Tibial nerve (tissue), 4 donors: ENCODE measurements around the gene GNB1L. TPM values are rescaled to one million over a fixed set of nuclear protein-coding genes. Genes with fewer than 3 reads are reported as not detected.

Source experiments
- DNase-seq, 2 donors: peaks; one replicate each; pipeline ENCODE4 v3.0.0-alpha.2; 2019; ENCODE audit warnings: low spot score in 2 of 2
- H3K27ac ChIP-seq, 4 donors: fragments of 200-600 bp; sonication (generic) in 3 of 4; one replicate each; pipeline ENCODE4 v1.5.1; 2017 to 2019; ENCODE audit warnings: mild to moderate bottlenecking in 1 of 4
- H3K27me3 ChIP-seq, 2 donors: fragments of 200-600 bp; sonication (generic) in 1 of 2; one replicate each; pipeline versions ENCODE4 v1.5.1 to v1.6.0; 2017 to 2019
- H3K36me3 ChIP-seq, 3 donors: fragments of 200-600 bp; sonication (generic); one replicate each; pipeline ENCODE4 v1.5.1; 2018 to 2019
- H3K4me1 ChIP-seq, 4 donors: fragments of 200-600 bp; sonication (generic) in 3 of 4; one replicate each; pipeline ENCODE4 v1.5.1; 2017 to 2019
- H3K4me3 ChIP-seq, 4 donors: fragments of 200-600 bp; sonication (generic) in 3 of 4; one replicate each; pipeline ENCODE4 v1.5.1; 2017 to 2019; ENCODE audit warnings: mild to moderate bottlenecking in 1 of 4, moderate library complexity in 1 of 4
- H3K9me3 ChIP-seq, 4 donors: fragments of 200-600 bp; sonication (generic) in 3 of 4; one replicate each; pipeline ENCODE4 v1.5.1; 2017 to 2019
- EP300 ChIP-seq, 2 donors: sonication (generic); formaldehyde crosslinking; IDR thresholded peaks; one replicate each; pipeline ENCODE4 v1.6.1; 2017; ENCODE audit warnings: antibody characterized with exemption in 2 of 2, mild to moderate bottlenecking in 1 of 2
- POLR2A ChIP-seq, 2 donors: fragments of 450-650 bp; IDR thresholded peaks; one replicate each; pipeline ENCODE4 v1.6.1; 2017; ENCODE audit warnings: antibody characterized with exemption in 2 of 2, mild to moderate bottlenecking in 2 of 2, moderate library complexity in 2 of 2
- WGBS, 2 donors: methylation state at CpG; one replicate each; pipeline ENCODE4 v1.1.5; 2018; 5-methylcytosine and 5-hydroxymethylcytosine counted together
- total RNA-seq, 4 donors: library from RNA; depleted of rRNA; stranded (reverse); fragments of >200 nt; gene quantifications; one replicate each; pipeline ENCODE4 v1.1.0, GENCODE V29; 2016
- TF ChIP-seq, protein P1 (sequence below), 5 experiments: fragments of 200-600 bp in 3 of 5; fragments of 450-650 bp in 2 of 5; sonication (generic) in 3 of 5; IDR thresholded peaks; one replicate each; pipeline ENCODE4 v1.5.1; 2016 to 2019; ENCODE audit warnings: antibody characterized with exemption in 5 of 5, mild to moderate bottlenecking in 3 of 5, moderate library complexity in 2 of 5

Gene GNB1L
- total RNA-seq, 4 donors from 2014 or later: 2.9 to 8.1 (median 6.3) TPM

DNA sequence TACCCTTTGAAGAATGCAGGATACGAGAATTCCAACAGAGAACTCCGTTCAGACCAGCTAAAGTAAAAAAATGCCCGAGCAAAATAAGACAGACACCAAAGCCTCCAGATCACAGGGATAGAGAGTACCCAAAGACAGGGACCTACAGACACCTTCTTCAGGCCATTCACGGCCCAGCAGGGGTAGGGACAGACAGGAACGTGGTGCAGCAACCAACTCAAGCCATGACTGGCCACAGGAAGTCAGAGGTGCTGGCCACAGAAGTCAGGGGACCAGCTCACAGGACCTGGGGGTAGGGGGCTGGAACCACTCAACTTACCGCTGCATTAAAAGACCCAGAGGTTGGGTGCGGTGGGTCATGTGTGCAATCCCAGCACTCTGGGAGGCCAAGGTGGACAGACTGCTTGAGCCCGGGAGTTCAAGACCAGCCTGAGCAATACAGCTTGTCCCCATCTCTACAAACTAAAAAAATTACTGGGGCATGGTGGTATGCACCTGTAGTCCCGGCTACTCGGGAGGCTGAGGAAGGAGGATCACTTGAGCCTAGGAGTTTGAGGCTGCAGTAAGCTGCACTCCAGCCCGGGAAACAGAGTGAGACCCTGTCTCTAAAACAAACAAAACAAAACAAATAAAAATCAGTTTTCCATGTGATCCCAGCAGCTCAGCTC lies 47.0 kb upstream of the GNB1L start:
- DNase-seq: no peak
- Histone ChIP-seq H3K27ac (no peak overlapping the region), H3K4me3 (no peak overlapping the region), H3K36me3 (peaks cover 0 to 83% (median 0%) of the 10 kb centered on the region in 3 donors), H3K27me3 (no peaks in the 10 kb centered on the region), H3K9me3 (no peaks in the 10 kb centered on the region), H3K4me1 (no peaks in the 10 kb centered on the region)
- no peak for TF ChIP-seq EP300 (IDR thresholded peaks at IDR 0.05)
- 79 to 84% methylated on average over 11 of the region's 11 CpGs for WGBS, 2 donors

- Histone ChIP-seq H3K27ac (no peak overlapping the region), H3K4me3 (no peak overlapping the region), H3K27me3 (no peaks in the 10 kb centered on the region), H3K36me3 (peaks cover 0 to 88% (median 0%) of the 10 kb centered on the region in 3 donors), H3K4me1 (no peaks in the 10 kb centered on the region), H3K9me3 (no peaks in the 10 kb centered on the region)
- 71 to 90% methylated on average over 4 to 12 of the region's 13 CpGs for WGBS, 2 donors
- no peak for DNase-seq
- TF ChIP-seq POLR2A (IDR thresholded peaks at IDR 0.05): no peak
- TF ChIP-seq EP300 (IDR thresholded peaks at IDR 0.05): no peak
- TF ChIP-seq, protein P1, sequence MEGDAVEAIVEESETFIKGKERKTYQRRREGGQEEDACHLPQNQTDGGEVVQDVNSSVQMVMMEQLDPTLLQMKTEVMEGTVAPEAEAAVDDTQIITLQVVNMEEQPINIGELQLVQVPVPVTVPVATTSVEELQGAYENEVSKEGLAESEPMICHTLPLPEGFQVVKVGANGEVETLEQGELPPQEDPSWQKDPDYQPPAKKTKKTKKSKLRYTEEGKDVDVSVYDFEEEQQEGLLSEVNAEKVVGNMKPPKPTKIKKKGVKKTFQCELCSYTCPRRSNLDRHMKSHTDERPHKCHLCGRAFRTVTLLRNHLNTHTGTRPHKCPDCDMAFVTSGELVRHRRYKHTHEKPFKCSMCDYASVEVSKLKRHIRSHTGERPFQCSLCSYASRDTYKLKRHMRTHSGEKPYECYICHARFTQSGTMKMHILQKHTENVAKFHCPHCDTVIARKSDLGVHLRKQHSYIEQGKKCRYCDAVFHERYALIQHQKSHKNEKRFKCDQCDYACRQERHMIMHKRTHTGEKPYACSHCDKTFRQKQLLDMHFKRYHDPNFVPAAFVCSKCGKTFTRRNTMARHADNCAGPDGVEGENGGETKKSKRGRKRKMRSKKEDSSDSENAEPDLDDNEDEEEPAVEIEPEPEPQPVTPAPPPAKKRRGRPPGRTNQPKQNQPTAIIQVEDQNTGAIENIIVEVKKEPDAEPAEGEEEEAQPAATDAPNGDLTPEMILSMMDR (IDR thresholded peaks at IDR 0.05): no peak
Measured at GRCh38 chr22:19900707-19901436, 46.2 kb upstream of the GNB1L start.

GRCh38 chr22:19898831-19899567 lies 44.3 kb upstream of the GNB1L start:
- H3K4me1 ChIP-seq: no peaks in the 10 kb centered on the region
- 87 to 88% methylated on average over 9 to 16 of the region's 16 CpGs for WGBS, 2 donors
- peaks cover 0 to 92% (median 0%) of the 10 kb centered on the region in 3 donors for H3K36me3 ChIP-seq
- H3K27me3 ChIP-seq: no peaks in the 10 kb centered on the region
- H3K27ac ChIP-seq: no peak overlapping the region
- TF ChIP-seq, protein P1 (IDR thresholded peaks at IDR 0.05): no peak
- TF ChIP-seq POLR2A (IDR thresholded peaks at IDR 0.05) (no peak), EP300 (IDR thresholded peaks at IDR 0.05) (no peak)
- H3K4me3 ChIP-seq: no peak overlapping the region
- H3K9me3 ChIP-seq: no peaks in the 10 kb centered on the region
- DNase-seq: no peak

DNA sequence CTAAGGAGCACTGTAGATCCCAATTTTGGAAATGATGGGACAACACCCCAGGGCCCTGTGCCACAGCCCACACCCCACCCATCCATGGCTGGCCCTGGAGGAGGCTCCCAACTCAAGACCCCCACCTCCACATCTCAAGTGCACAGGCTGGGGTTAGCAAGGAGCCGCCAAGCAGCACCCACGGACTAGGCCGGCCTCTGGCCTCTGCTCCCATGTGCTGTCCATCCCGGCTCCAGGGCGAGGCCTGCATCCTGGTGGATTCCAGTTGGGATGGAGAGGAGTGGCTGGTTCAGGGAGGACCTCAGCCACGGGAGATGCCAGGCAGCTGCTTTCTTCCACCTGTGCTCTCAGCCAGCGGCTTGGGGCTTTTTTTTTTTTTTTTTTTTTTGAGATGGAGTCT lies 43.5 kb upstream of the GNB1L start:
- H3K36me3 ChIP-seq: peaks cover 0 to 94% (median 0%) of the 10 kb centered on the region in 3 donors
- no peaks in the 10 kb centered on the region for H3K27me3 ChIP-seq
- H3K4me3 ChIP-seq: no peak overlapping the region
- TF ChIP-seq POLR2A (IDR thresholded peaks at IDR 0.05) (no peak), EP300 (IDR thresholded peaks at IDR 0.05) (no peak)
- no peak overlapping the region for H3K27ac ChIP-seq
- no peak for DNase-seq
- H3K9me3 ChIP-seq: no peaks in the 10 kb centered on the region
- H3K4me1 ChIP-seq: no peaks in the 10 kb centered on the region
- WGBS, 2 donors: 85 to 89% methylated on average over 7 of the region's 7 CpGs

DNA sequence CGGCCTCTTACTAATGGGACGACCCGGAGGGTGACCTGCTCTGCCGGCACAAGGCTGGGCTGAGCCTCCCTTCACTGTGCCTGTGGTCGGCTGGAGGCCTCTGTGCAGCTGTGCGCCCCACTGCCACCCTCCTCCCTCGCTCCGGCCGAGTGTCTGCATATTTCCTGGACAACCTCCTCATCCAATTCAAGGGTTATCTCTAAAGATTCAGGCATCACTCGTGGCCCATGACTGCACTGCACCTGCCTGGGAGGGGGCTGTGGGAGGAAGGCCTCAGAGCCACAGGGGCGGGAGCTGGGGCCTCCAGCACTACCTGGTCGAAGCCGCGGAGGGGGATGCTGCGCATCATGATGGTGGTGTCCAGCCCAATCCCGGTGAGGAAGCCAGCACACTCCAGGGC lies 43.1 kb upstream of the GNB1L start:
- Histone ChIP-seq H3K27ac (no peak overlapping the region), H3K4me3 (no peak overlapping the region), H3K4me1 (peaks cover 0 to 3% (median 1%) of the 10 kb centered on the region in 4 donors), H3K27me3 (no peaks in the 10 kb centered on the region), H3K9me3 (no peaks in the 10 kb centered on the region), H3K36me3 (peaks cover 0 to 94% (median 0%) of the 10 kb centered on the region in 3 donors)
- TF ChIP-seq EP300 (IDR thresholded peaks at IDR 0.05): no peak
- TF ChIP-seq, protein P1 (IDR thresholded peaks at IDR 0.05): no peak
- TF ChIP-seq POLR2A (IDR thresholded peaks at IDR 0.05): no peak
- WGBS, 2 donors: 85% methylated on average over 14 to 15 of the region's 16 CpGs
- no peak for DNase-seq
